NAMALWA (cell line): ENCODE data around the gene TEX35.

ENCODE experiments used
- DNase-seq: peaks from one replicate; pipeline ENCODE4 v3.0.0-alpha.2; 2015; ENCODE audit warnings: low spot score

TEX35 gene

GRCh38 chr1:178512566-178513277 is at the start of gene TEX35:
Gene TEX35, plus strand, starts transcription at chr1:178513109. Its CDS starts 80 bp downstream, at chr1:178513189.
- no peak for DNase-seq

- no peak for DNase-seq
Measured at GRCh38 chr1:178464141-178464540, 48.8 kb upstream of the TEX35 start.

- no peak for DNase-seq
Measured at GRCh38 chr1:178464566-178464965, 48.3 kb upstream of the TEX35 start.

- DNase-seq, result no peak
Measured at GRCh38 chr1:178465011-178465410, 47.9 kb upstream of the TEX35 start.

- DNase-seq, result no peak
Measured at GRCh38 chr1:178467837-178468236, 45.1 kb upstream of the TEX35 start.

GRCh38 chr1:178470411-178470960 is 42.4 kb upstream of the TEX35 start:
- no peak for DNase-seq

GRCh38 chr1:178472531-178472930 is 40.4 kb upstream of the TEX35 start:
- no peak for DNase-seq

- no peak for DNase-seq
Measured at GRCh38 chr1:178477373-178477772, 35.5 kb upstream of the TEX35 start.

GRCh38 chr1:178477841-178478240 is 35.1 kb upstream of the TEX35 start:
- DNase-seq, result no peak

- DNase-seq, result no peak
Measured at GRCh38 chr1:178483251-178483957, 29.5 kb upstream of the TEX35 start.

- no peak for DNase-seq
Measured at GRCh38 chr1:178484698-178485225, 28.1 kb upstream of the TEX35 start.

- no peak for DNase-seq
Measured at GRCh38 chr1:178485541-178485981, 27.3 kb upstream of the TEX35 start.

- no peak for DNase-seq
Measured at GRCh38 chr1:178486100-178487069, 26.5 kb upstream of the TEX35 start.

GRCh38 chr1:178487070-178487615 is 25.8 kb upstream of the TEX35 start:
- no peak for DNase-seq

GRCh38 chr1:178488393-178488792 is 24.5 kb upstream of the TEX35 start:
- DNase-seq, result no peak

- DNase-seq, result no peak
Measured at GRCh38 chr1:178489399-178489798, 23.5 kb upstream of the TEX35 start.

- no peak for DNase-seq
Measured at GRCh38 chr1:178490136-178490535, 22.8 kb upstream of the TEX35 start.

- DNase-seq, result no peak
Measured at GRCh38 chr1:178490967-178491366, 21.9 kb upstream of the TEX35 start.

GRCh38 chr1:178491721-178492120 is 21.2 kb upstream of the TEX35 start:
- no peak for DNase-seq

- no peak for DNase-seq
Measured at GRCh38 chr1:178492341-178492740, 20.6 kb upstream of the TEX35 start.

- DNase-seq, result no peak
Measured at GRCh38 chr1:178493301-178493741, 19.6 kb upstream of the TEX35 start.
